Measurements from ENCODE around the gene E2F8. TPM values are rescaled to one million over a fixed set of nuclear protein-coding genes. Genes with fewer than 3 reads are reported as not detected.

Gene E2F8
- total RNA-seq, 2 donors from 2014 or later, result 0.26 TPM; not detected in 1

DNA sequence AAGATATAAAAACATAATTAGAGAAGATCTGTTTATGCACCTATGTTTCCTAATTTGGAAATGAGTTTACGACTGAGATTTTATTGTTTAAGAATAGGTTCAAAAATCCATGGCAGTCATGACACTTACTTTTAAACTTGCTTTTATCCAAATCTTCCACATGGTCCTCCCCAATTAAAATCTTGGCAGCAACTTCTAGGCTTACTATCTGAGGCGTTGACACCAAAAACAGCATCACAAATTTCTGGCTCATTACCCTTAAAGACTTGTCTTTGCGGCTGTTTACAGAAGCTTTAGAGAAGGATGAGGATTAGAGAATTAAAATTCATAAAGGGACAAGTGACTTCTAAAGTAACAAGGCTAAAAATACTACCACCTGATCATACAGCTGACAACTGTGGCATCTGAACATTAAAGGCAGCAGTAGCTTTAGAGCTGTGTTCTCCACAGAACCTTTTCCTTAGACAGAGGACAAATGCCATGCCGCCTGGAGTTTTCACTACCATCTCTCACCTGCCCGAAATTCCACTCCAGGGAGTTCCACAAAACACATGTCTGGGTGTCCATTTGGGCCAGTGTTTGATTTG lies 6.4 kb downstream of the E2F8 start:
- H3K27ac ChIP-seq, result no peak overlapping the region
- no peaks in the 10 kb centered on the region for H3K36me3 ChIP-seq (replicated peaks in 1 of 2; ENCODE audit: insufficient read depth in 1 of 2, low read depth in 2 of 2)
- ATAC-seq, result no peak
- no peaks in the 10 kb centered on the region for H3K4me1 ChIP-seq
- H3K9me3 ChIP-seq, result no peaks in the 10 kb centered on the region
- H3K4me3 ChIP-seq, result no peak overlapping the region
- DNase-seq, result no peak
- peaks cover 0 to 5% of the 10 kb centered on the region in 2 donors for H3K27me3 ChIP-seq
- intact Hi-C loops (cut with DNase I), result no loop called here
- WGBS, 2 donors, result 93 to 94% methylated on average over 5 of the region's 5 CpGs
- TF ChIP-seq POLR2A (IDR thresholded peaks at IDR 0.05), result no peak
- TF ChIP-seq, protein P1, sequence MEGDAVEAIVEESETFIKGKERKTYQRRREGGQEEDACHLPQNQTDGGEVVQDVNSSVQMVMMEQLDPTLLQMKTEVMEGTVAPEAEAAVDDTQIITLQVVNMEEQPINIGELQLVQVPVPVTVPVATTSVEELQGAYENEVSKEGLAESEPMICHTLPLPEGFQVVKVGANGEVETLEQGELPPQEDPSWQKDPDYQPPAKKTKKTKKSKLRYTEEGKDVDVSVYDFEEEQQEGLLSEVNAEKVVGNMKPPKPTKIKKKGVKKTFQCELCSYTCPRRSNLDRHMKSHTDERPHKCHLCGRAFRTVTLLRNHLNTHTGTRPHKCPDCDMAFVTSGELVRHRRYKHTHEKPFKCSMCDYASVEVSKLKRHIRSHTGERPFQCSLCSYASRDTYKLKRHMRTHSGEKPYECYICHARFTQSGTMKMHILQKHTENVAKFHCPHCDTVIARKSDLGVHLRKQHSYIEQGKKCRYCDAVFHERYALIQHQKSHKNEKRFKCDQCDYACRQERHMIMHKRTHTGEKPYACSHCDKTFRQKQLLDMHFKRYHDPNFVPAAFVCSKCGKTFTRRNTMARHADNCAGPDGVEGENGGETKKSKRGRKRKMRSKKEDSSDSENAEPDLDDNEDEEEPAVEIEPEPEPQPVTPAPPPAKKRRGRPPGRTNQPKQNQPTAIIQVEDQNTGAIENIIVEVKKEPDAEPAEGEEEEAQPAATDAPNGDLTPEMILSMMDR (IDR thresholded peaks at IDR 0.05), result no peak

DNA sequence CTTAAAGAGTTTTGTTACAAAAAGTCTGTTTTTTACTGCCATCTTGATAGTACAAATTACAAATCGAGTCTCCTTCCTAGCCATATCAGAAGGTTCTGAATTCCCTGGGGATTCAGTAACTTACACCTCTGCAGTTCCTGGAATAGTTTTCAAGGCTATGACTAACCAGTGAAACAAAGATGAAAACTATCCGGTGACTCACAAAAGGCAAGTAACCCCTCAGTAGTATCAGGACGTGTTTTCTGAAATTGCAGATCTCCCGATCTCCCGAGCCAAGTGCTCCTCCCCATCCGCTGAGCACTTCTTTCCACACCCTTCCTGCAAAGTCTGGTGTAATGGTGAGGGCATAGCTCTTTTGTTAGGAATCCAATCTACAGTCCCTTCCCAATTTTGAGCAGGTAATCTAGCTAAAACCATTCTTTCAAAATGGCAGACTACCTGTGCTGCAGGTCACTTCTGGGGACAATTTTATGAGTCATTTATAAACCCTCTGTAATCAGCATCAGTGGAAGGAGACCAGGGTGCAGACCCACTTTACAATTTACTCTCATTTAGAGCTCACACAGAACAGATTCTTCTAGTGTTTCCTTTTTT lies 7.7 kb downstream of the E2F8 start:
- ATAC-seq, result no peak
- WGBS, 2 donors, result 66 to 67% methylated on average over 6 of the region's 6 CpGs
- no peaks in the 10 kb centered on the region for H3K9me3 ChIP-seq
- no peak for DNase-seq
- no peak overlapping the region for H3K27ac ChIP-seq
- H3K4me1 ChIP-seq, result no peaks in the 10 kb centered on the region
- intact Hi-C loops (cut with DNase I), result no loop called here
- H3K4me3 ChIP-seq, result no peak overlapping the region
- no peaks in the 10 kb centered on the region for H3K36me3 ChIP-seq (replicated peaks in 1 of 2; ENCODE audit: insufficient read depth in 1 of 2, low read depth in 2 of 2)
- H3K27me3 ChIP-seq, result no peaks in the 10 kb centered on the region
- TF ChIP-seq, protein P1 (IDR thresholded peaks at IDR 0.05), result no peak
- TF ChIP-seq POLR2A (IDR thresholded peaks at IDR 0.05), result no peak

DNA sequence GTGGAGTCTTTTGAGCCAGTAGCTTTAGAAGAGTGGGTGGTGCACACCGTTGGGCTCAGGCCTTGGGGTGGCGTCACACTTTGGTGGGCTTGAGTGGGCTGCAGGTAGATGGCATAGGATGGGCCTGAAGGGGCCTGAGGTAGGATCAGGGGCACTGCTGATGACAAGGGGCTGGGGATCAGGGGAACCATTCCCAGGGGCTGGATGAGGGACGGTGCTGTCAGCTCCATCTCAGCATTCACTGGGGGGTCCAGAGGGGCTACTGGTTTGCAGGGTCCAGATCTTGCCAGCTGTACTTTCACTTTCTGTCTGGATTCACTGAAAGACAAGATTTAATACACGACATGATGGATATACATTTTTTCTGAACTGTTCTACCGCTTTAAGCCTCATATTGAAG lies 11.1 kb downstream of the E2F8 start:
- Histone ChIP-seq H3K27me3 (no peaks in the 10 kb centered on the region), H3K9me3 (no peaks in the 10 kb centered on the region), H3K4me1 (no peaks in the 10 kb centered on the region), H3K4me3 (no peak overlapping the region), H3K36me3 (replicated peaks in 1 of 2; ENCODE audit: insufficient read depth in 1 of 2, low read depth in 2 of 2) (no peaks in the 10 kb centered on the region), H3K27ac (no peak overlapping the region)
- intact Hi-C loops (cut with DNase I), result no loop called here
- TF ChIP-seq, protein P1 (IDR thresholded peaks at IDR 0.05), result no peak
- no peak for TF ChIP-seq POLR2A (IDR thresholded peaks at IDR 0.05)
- ATAC-seq, result no peak
- no peak for DNase-seq
- 90 to 91% methylated on average over 5 of the region's 5 CpGs for WGBS, 2 donors

DNA sequence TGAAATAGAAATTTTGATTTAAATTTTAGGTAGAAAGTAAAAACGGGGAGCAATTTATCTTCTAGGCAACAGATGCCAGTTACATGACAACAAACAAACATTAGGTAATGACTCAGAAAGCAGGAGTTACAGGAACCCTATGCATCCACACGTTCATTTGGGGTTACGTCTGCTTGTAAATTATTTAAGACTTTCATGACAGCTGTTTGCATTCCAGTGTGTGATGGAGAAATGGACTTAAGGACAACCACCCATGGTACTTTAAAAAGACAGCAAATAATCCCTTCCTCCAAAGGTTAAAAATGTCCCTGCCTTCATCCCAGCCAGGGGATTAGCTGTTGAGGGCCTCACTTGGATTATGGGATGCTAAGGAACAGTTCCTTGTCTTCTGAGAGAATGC lies 11.8 kb downstream of the E2F8 start:
- WGBS, 2 donors, result 77% methylated on average over 3 of the region's 3 CpGs
- no peaks in the 10 kb centered on the region for H3K36me3 ChIP-seq (replicated peaks in 1 of 2; ENCODE audit: insufficient read depth in 1 of 2, low read depth in 2 of 2)
- TF ChIP-seq, protein P1 (IDR thresholded peaks at IDR 0.05), result no peak
- no peak for TF ChIP-seq POLR2A (IDR thresholded peaks at IDR 0.05)
- H3K27me3 ChIP-seq, result no peaks in the 10 kb centered on the region
- no peak overlapping the region for H3K27ac ChIP-seq
- ATAC-seq (no peak), DNase-seq (no peak)
- no peaks in the 10 kb centered on the region for H3K9me3 ChIP-seq
- intact Hi-C loops (cut with DNase I), result no loop called here
- no peaks in the 10 kb centered on the region for H3K4me1 ChIP-seq
- no peak overlapping the region for H3K4me3 ChIP-seq

All from body of pancreas (tissue), 4 donors.